Hematopoietic multipotent progenitor cell treated with erythropoietin and hydrocortisone succinate and interleukin-3 and kit ligand, for 4 days (in vitro differentiated cells): Measurements from ENCODE around the gene FANCE.

Experiments used
- DNase-seq: peaks from one replicate; pipeline ENCODE4 v3.0.0-alpha.2; 2015

Gene FANCE

GRCh38 chr6:35468980-35469750, 17.0 kb downstream of the FANCE start:
- DNase-seq: no peak

GRCh38 chr6:35469751-35470662, 17.9 kb downstream of the FANCE start:
- DNase-seq: no peak

GRCh38 chr6:35470663-35471120, 18.6 kb downstream of the FANCE start:
- DNase-seq: no peak

- no peak for DNase-seq
Observed at GRCh38 chr6:35471836-35472345, 19.8 kb downstream of the FANCE start.

GRCh38 chr6:35473075-35473849, 21.1 kb downstream of the FANCE start:
- DNase-seq: no peak

GRCh38 chr6:35473850-35474130, 21.7 kb downstream of the FANCE start:
- no peak for DNase-seq

- DNase-seq: no peak
Observed at GRCh38 chr6:35474131-35474941, 22.2 kb downstream of the FANCE start.

- no peak for DNase-seq
Observed at GRCh38 chr6:35474942-35475570, 22.9 kb downstream of the FANCE start.

- no peak for DNase-seq
Observed at GRCh38 chr6:35475573-35475972, 23.4 kb downstream of the FANCE start.

GRCh38 chr6:35476004-35476403, 23.9 kb downstream of the FANCE start:
- DNase-seq: no peak

GRCh38 chr6:35477028-35477427, 24.9 kb downstream of the FANCE start:
- DNase-seq: no peak

- DNase-seq: no peak
Observed at GRCh38 chr6:35477551-35478179, 25.5 kb downstream of the FANCE start.

- no peak for DNase-seq
Observed at GRCh38 chr6:35478259-35478658, 26.1 kb downstream of the FANCE start.

GRCh38 chr6:35480176-35480575, 28.0 kb downstream of the FANCE start:
- no peak for DNase-seq

GRCh38 chr6:35481226-35481625, 29.1 kb downstream of the FANCE start:
- no peak for DNase-seq

- DNase-seq: no peak
Observed at GRCh38 chr6:35483062-35483461, 30.9 kb downstream of the FANCE start.

- DNase-seq: no peak
Observed at GRCh38 chr6:35483490-35483889, 31.4 kb downstream of the FANCE start.

- DNase-seq: no peak
Observed at GRCh38 chr6:35483893-35484645, 31.9 kb downstream of the FANCE start.

GRCh38 chr6:35484921-35485392, 32.8 kb downstream of the FANCE start:
- DNase-seq: no peak

GRCh38 chr6:35485402-35485877, 33.3 kb downstream of the FANCE start:
- no peak for DNase-seq
